ENCODE results near the gene NOS1AP. TPM values are rescaled to one million over a fixed set of nuclear protein-coding genes. Genes with fewer than 3 reads are reported as not detected.

NOS1AP gene
- total RNA-seq, 2 experiments from 2014 or later = 0.18 TPM

DNA sequence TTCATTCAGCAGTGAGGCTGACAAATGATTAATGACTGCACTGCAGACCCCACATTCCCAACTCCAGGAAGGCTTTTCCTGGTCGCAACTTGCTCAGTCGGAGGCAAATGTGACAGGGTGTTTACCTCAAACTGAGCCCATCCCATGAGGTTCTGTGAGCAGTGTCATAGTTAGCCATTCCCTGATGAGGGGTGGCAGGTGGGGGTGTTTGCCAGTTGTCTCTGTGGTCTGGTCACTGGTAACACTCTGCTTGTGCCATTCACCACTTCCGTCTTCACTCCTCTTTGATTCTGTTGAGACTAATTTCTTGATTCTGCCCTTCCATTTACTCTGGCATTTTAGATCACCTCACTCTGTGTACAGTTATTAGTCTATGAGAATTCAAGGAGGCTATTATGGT, 73.5 kb downstream of the NOS1AP start:
- Mint-ChIP-seq H3K27me3 (peaks cover 22% of the 10 kb centered on the region), H3K4me1 (ENCODE audit: low read depth) (no peaks in the 10 kb centered on the region), H3K4me3 (no peak overlapping the region), H3K36me3 (ENCODE audit: low read depth) (no peaks in the 10 kb centered on the region), H3K27ac (no peak overlapping the region), H3K9me3 (no peaks in the 10 kb centered on the region)
- DNase-seq (no peak), ATAC-seq (no peak)
- ChIA-PET CTCF (no interaction called here), POLR2A (no interaction called here)
- TF ChIP-seq, protein P1, sequence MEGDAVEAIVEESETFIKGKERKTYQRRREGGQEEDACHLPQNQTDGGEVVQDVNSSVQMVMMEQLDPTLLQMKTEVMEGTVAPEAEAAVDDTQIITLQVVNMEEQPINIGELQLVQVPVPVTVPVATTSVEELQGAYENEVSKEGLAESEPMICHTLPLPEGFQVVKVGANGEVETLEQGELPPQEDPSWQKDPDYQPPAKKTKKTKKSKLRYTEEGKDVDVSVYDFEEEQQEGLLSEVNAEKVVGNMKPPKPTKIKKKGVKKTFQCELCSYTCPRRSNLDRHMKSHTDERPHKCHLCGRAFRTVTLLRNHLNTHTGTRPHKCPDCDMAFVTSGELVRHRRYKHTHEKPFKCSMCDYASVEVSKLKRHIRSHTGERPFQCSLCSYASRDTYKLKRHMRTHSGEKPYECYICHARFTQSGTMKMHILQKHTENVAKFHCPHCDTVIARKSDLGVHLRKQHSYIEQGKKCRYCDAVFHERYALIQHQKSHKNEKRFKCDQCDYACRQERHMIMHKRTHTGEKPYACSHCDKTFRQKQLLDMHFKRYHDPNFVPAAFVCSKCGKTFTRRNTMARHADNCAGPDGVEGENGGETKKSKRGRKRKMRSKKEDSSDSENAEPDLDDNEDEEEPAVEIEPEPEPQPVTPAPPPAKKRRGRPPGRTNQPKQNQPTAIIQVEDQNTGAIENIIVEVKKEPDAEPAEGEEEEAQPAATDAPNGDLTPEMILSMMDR (IDR thresholded peaks at IDR 0.05) = no peak
- intact Hi-C loops (cut with micrococcal nuclease) = no loop called here

DNA sequence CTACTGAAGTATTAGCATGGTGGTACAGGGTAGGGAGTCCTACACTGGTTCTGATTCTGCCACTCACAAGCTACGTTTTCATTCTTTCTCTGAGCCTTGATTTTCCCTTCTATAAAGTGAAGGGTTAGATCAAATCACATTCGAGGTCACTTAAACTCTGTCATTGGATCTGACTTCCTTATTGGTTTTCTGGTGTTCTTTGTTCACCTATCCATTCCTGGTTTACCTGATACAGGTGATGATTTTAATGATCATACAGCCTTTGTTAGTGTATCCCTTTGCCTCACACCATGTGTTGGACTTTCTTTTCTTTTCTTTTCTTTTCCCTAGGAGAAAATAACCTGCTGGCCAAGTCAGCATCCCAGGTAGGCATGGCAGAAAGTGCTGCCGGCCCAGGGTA, 74.8 kb downstream of the NOS1AP start:
- H3K27me3 Mint-ChIP-seq = peaks cover 20% of the 10 kb centered on the region
- no peaks in the 10 kb centered on the region for H3K9me3 Mint-ChIP-seq
- ATAC-seq (no peak), DNase-seq (no peak)
- no peak overlapping the region for H3K27ac Mint-ChIP-seq
- intact Hi-C loops (cut with micrococcal nuclease) = no loop called here
- no peaks in the 10 kb centered on the region for H3K36me3 Mint-ChIP-seq (ENCODE audit: low read depth)
- ChIA-PET POLR2A (no interaction called here), CTCF (no interaction called here)
- TF ChIP-seq, protein P1 (IDR thresholded peaks at IDR 0.05) = no peak
- no peaks in the 10 kb centered on the region for H3K4me1 Mint-ChIP-seq (ENCODE audit: low read depth)
- H3K4me3 Mint-ChIP-seq = no peak overlapping the region

DNA sequence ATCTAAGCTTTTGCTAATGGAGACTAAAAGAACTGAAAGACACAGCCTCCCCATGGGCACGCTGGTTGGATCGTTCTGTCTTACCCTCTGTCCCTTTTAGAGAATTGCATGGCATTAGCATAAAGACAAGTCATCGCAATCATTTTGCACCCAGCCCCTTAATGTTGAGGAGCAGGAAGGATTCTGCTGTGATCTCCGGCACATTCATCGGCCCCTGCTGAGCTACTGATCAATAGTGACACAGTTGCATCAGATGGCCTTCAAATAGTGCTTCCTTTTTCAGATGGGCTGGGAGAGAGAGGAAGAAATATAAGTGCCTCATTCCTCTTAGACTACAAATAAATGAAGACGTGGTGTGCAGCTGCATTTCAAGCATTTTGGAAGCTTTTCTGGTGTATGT, 75.4 kb downstream of the NOS1AP start:
- intact Hi-C loops (cut with micrococcal nuclease) = no loop called here
- no peak overlapping the region for H3K4me3 Mint-ChIP-seq
- POLR2A ChIA-PET = no interaction called here
- CTCF ChIA-PET = no interaction called here
- H3K9me3 Mint-ChIP-seq = no peaks in the 10 kb centered on the region
- no peaks in the 10 kb centered on the region for H3K36me3 Mint-ChIP-seq (ENCODE audit: low read depth)
- ATAC-seq = no peak
- H3K4me1 Mint-ChIP-seq (ENCODE audit: low read depth) = no peaks in the 10 kb centered on the region
- no peak overlapping the region for H3K27ac Mint-ChIP-seq
- TF ChIP-seq, protein P1 (IDR thresholded peaks at IDR 0.05) = no peak
- peaks cover 19% of the 10 kb centered on the region for H3K27me3 Mint-ChIP-seq
- DNase-seq = no peak

DNA sequence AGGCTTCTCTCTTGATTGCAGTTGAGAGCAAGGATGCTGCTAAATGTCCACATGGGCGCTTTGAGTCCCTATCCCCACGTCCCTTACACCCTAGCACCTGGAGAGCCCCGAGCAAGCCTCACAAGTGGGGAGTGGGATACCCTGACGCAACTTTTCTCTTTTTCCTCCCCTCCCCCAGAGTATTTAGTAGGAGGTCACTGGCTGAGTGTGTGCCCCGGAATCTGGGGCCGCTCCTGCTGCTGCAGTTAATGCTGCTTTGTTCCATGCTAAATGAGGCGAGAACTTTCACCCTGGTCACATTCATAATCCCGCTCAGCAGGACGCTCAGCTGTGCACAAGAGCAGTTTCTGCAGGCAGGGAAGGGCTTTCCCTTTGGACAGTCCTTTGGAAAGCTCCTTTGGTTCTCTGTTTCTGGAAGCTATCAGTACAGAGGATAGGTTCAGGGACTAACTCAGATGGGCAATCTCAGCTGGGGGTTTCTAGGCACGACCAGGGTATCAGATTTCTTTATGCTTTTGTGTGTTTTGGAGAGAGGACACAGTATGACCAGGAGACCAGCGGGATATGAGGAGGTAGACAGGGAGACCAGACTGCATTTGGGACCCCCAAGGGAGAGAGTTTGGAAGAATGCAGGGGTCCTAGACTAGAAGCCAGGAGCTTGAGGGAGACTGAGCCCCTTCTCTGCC, 75.9 kb downstream of the NOS1AP start:
- no peaks in the 10 kb centered on the region for H3K4me1 Mint-ChIP-seq (ENCODE audit: low read depth)
- ChIA-PET CTCF (no interaction called here), POLR2A (no interaction called here)
- TF ChIP-seq, protein P1 (IDR thresholded peaks at IDR 0.05) = no peak
- H3K4me3 Mint-ChIP-seq = no peak overlapping the region
- DNase-seq = no peak
- intact Hi-C loops (cut with micrococcal nuclease) = no loop called here
- no peak for ATAC-seq
- H3K9me3 Mint-ChIP-seq = no peaks in the 10 kb centered on the region
- peaks cover 23% of the 10 kb centered on the region for H3K27me3 Mint-ChIP-seq
- H3K27ac Mint-ChIP-seq = no peak overlapping the region
- no peaks in the 10 kb centered on the region for H3K36me3 Mint-ChIP-seq (ENCODE audit: low read depth)

DNA sequence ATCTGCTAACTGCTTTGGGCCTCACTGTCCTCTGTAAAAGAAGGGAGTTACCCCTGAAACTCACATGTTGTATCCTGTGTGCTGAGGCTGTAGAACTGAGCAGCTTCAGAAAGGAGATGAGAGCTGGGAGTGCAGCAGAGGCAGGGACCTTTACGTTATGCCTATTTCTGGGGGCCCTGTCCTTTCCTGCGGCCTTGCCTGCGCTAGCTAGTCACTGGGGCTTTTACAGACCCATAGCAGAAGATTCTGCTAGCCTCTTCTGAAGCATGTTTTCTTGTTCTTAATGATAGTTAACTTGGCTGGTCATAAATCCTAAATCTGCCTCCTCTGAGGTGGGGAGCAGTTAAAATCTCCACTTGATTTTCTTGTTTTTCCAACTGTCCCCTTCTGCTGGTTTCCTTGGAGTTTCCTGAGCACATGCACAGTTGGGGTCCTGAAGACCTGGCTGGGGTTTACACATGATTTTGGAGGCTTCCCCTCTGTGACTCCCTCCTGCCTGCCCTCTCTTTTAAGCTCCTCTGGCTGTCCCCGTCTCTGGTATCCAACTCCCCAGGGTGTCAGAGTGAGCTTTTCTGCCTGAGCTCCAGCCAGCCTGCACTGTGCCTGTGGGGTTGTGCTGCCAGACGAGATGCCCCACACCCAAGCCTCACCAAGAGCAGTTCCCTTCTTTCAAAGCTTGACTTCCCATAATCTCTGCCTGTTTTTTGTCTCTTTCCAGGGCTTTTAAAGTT, 76.6 kb downstream of the NOS1AP start:
- ATAC-seq = no peak

More for the DNA sequence above, 76.6 kb downstream of the NOS1AP start:
- intact Hi-C loops (cut with micrococcal nuclease) = no loop called here
- Mint-ChIP-seq H3K9me3 (no peaks in the 10 kb centered on the region), H3K27me3 (peaks cover 22% of the 10 kb centered on the region), H3K36me3 (ENCODE audit: low read depth) (no peaks in the 10 kb centered on the region), H3K4me3 (no peak overlapping the region), H3K27ac (no peak overlapping the region), H3K4me1 (ENCODE audit: low read depth) (no peaks in the 10 kb centered on the region)
- DNase-seq = no peak
- ChIA-PET POLR2A (no interaction called here), CTCF (no interaction called here)
- TF ChIP-seq, protein P1 (IDR thresholded peaks at IDR 0.05) = no peak

Data from activated CD8-positive, alpha-beta T cell treated with anti-CD3 and anti-CD28 coated beads for 36 hours (primary cell).